ENCODE measurements around the gene DOCK4. TPM values are rescaled to one million over a fixed set of nuclear protein-coding genes. Genes with fewer than 3 reads are reported as not detected.

DOCK4 gene
- total and polyA plus RNA-seq, 4 donors: 7.2 to 48.9 (median 12.8) TPM

DNA sequence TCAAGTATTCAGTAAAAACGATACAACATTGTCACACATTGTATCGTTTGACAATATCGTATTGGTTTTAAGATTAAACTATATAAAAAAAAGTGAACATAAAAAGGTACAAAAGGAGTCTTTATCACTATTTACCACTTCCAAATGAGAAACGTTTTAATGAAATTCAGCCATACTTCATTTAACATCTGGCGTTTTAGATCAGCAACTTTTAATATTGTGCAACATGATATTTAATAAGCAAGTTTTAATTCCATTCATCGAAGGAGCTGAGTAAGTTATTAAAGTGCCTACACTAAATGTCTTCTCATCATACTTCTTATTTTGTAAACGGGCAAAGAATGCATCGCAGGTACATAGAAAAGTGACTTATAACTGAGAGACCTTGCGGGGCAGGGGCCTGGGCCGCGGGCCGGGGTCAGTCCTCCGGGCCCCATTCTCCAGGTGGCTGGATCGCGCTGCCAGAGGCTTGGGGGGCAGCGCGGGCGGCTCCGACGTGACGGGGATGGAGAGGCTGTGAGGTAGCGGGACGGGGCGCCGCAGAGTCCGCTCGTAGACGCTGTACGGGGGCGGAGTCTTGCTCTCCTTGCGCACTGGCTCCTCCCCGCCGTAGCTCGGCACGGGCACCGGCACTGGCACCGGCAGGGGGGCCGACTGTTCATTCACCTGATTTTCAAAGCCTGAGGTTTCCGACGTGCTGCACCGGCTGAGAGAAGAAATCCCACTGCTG lies 478.1 kb downstream of the DOCK4 start:
- no peak overlapping the region for H3K9ac ChIP-seq (ENCODE audit: low read depth in 1 of 2, low read length in 2 of 2)
- no peaks in the 10 kb centered on the region for H3K9me3 ChIP-seq (ENCODE audit: control insufficient read depth in 4 of 4, low read length in 3 of 4)
- no peak for DNase-seq (ENCODE audit: low spot score)
- WGBS: 92% methylated on average over 41 of the region's 41 CpGs
- H3K36me3 ChIP-seq (ENCODE audit: control insufficient read depth in 4 of 4, insufficient read depth in 3 of 4, low read depth in 1 of 4, low read length in 3 of 4): peaks cover 3 to 28% (median 19%) of the 10 kb centered on the region in 4 donors
- H3K4me1 ChIP-seq (ENCODE audit: control insufficient read depth in 4 of 4, insufficient read depth in 4 of 4, low read length in 3 of 4): no peaks in the 10 kb centered on the region
- no peak overlapping the region for H3K4me3 ChIP-seq (ENCODE audit: low read depth in 1 of 3, low read length in 3 of 3)
- H3K27me3 ChIP-seq (ENCODE audit: control insufficient read depth in 4 of 4, insufficient read depth in 4 of 4, low read length in 3 of 4): no peaks in the 10 kb centered on the region
- H3K27ac ChIP-seq (ENCODE audit: low read depth in 1 of 2, low read length in 2 of 2): no peak overlapping the region
- TF ChIP-seq GABPA (IDR thresholded peaks at IDR 0.05 in 1 of 2, conservative IDR thresholded peaks at IDR 0.05 in 1 of 2): no peak
- TF ChIP-seq SP1 (IDR thresholded peaks at IDR 0.05): no peak
- TF ChIP-seq RXRA (IDR thresholded peaks at IDR 0.05): no peak
- TF ChIP-seq YY1 (IDR thresholded peaks at IDR 0.05): no peak
- TF ChIP-seq, protein P1, sequence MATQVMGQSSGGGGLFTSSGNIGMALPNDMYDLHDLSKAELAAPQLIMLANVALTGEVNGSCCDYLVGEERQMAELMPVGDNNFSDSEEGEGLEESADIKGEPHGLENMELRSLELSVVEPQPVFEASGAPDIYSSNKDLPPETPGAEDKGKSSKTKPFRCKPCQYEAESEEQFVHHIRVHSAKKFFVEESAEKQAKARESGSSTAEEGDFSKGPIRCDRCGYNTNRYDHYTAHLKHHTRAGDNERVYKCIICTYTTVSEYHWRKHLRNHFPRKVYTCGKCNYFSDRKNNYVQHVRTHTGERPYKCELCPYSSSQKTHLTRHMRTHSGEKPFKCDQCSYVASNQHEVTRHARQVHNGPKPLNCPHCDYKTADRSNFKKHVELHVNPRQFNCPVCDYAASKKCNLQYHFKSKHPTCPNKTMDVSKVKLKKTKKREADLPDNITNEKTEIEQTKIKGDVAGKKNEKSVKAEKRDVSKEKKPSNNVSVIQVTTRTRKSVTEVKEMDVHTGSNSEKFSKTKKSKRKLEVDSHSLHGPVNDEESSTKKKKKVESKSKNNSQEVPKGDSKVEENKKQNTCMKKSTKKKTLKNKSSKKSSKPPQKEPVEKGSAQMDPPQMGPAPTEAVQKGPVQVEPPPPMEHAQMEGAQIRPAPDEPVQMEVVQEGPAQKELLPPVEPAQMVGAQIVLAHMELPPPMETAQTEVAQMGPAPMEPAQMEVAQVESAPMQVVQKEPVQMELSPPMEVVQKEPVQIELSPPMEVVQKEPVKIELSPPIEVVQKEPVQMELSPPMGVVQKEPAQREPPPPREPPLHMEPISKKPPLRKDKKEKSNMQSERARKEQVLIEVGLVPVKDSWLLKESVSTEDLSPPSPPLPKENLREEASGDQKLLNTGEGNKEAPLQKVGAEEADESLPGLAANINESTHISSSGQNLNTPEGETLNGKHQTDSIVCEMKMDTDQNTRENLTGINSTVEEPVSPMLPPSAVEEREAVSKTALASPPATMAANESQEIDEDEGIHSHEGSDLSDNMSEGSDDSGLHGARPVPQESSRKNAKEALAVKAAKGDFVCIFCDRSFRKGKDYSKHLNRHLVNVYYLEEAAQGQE (IDR thresholded peaks at IDR 0.05): no peak

DNA sequence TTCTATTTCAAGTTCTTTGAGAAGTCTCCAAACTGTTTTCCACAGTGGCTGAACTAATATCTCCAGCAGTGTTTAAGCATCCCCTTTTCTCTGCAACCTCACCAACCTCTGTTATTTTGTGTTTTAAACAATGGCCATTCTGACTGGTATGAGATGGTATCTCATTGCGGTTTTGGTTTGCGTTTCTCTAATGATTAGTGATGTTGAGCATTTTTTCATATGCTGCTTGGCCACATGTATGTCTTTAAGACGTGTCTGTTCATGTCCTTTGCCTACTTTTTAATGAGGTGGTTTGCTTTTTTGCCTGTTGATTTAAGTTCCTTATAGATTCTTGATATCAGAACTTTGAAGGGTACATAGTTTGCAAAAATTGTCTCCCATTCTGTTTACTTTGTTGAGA lies 487.3 kb downstream of the DOCK4 start:
- H3K27ac ChIP-seq (ENCODE audit: low read depth in 1 of 2, low read length in 2 of 2): no peak overlapping the region
- no peak overlapping the region for H3K4me3 ChIP-seq (ENCODE audit: low read depth in 1 of 3, low read length in 3 of 3)
- DNase-seq (ENCODE audit: low spot score): no peak
- TF ChIP-seq, protein P2, sequence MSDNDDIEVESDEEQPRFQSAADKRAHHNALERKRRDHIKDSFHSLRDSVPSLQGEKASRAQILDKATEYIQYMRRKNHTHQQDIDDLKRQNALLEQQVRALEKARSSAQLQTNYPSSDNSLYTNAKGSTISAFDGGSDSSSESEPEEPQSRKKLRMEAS (IDR thresholded peaks at IDR 0.05): no peak
- TF ChIP-seq RXRA (IDR thresholded peaks at IDR 0.05): no peak
- TF ChIP-seq JUND (IDR thresholded peaks at IDR 0.05): no peak
- TF ChIP-seq, protein P3, sequence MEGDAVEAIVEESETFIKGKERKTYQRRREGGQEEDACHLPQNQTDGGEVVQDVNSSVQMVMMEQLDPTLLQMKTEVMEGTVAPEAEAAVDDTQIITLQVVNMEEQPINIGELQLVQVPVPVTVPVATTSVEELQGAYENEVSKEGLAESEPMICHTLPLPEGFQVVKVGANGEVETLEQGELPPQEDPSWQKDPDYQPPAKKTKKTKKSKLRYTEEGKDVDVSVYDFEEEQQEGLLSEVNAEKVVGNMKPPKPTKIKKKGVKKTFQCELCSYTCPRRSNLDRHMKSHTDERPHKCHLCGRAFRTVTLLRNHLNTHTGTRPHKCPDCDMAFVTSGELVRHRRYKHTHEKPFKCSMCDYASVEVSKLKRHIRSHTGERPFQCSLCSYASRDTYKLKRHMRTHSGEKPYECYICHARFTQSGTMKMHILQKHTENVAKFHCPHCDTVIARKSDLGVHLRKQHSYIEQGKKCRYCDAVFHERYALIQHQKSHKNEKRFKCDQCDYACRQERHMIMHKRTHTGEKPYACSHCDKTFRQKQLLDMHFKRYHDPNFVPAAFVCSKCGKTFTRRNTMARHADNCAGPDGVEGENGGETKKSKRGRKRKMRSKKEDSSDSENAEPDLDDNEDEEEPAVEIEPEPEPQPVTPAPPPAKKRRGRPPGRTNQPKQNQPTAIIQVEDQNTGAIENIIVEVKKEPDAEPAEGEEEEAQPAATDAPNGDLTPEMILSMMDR (IDR thresholded peaks at IDR 0.05; ENCODE audit: low read depth, low read length, missing input control): no peak
- no peaks in the 10 kb centered on the region for H3K27me3 ChIP-seq (ENCODE audit: control insufficient read depth in 4 of 4, insufficient read depth in 4 of 4, low read length in 3 of 4)
- whole genome bisulfite sequencing: 92% methylated on average over 3 of the region's 3 CpGs
- no peak overlapping the region for H3K9ac ChIP-seq (ENCODE audit: low read depth in 1 of 2, low read length in 2 of 2)
- H3K4me1 ChIP-seq (ENCODE audit: control insufficient read depth in 4 of 4, insufficient read depth in 4 of 4, low read length in 3 of 4): no peaks in the 10 kb centered on the region
- H3K36me3 ChIP-seq (ENCODE audit: control insufficient read depth in 4 of 4, insufficient read depth in 3 of 4, low read depth in 1 of 4, low read length in 3 of 4): no peaks in the 10 kb centered on the region
- peaks cover 0 to 3% (median 1%) of the 10 kb centered on the region in 4 donors for H3K9me3 ChIP-seq (ENCODE audit: control insufficient read depth in 4 of 4, low read length in 3 of 4)

DNA sequence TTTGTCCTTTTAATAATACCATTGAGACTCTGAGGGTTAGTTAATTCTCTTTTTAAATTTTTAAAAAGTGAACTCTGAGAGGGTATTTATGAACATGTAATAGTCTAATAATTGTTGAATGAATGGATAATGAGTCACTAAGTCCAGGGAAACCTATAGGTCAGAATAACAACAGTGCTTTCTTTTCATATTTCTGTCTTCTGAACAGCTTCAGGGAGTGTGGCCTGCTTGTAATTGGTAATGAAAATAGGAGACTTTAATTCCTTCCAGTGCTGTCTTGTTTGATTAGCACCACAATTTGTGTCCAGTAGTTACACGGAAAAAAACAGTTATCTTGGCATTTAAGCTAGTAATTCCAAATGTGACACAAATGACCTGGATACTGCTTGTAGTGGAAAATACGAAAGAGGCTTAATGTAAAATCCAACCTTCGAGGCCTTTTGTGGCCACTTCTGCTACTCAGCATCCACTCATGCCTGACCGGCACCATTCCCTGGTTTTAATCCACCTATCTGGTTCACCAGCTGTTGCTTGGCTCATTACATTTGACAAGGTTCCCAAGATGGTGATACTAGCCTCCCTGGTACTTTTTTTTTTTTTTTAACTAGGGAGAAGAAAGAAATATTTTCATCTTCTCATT lies 494.7 kb downstream of the DOCK4 start:
- DNase-seq (ENCODE audit: low spot score): no peak
- Histone ChIP-seq H3K27ac (ENCODE audit: low read depth in 1 of 2, low read length in 2 of 2) (no peak overlapping the region), H3K9ac (ENCODE audit: low read depth in 1 of 2, low read length in 2 of 2) (no peak overlapping the region), H3K27me3 (ENCODE audit: control insufficient read depth in 4 of 4, insufficient read depth in 4 of 4, low read length in 3 of 4) (no peaks in the 10 kb centered on the region), H3K9me3 (ENCODE audit: control insufficient read depth in 4 of 4, low read length in 3 of 4) (peaks cover 0 to 1% (median 0%) of the 10 kb centered on the region in 4 donors), H3K4me1 (ENCODE audit: control insufficient read depth in 4 of 4, insufficient read depth in 4 of 4, low read length in 3 of 4) (no peaks in the 10 kb centered on the region), H3K4me3 (ENCODE audit: low read depth in 1 of 3, low read length in 3 of 3) (no peak overlapping the region), H3K36me3 (ENCODE audit: control insufficient read depth in 4 of 4, insufficient read depth in 3 of 4, low read depth in 1 of 4, low read length in 3 of 4) (no peaks in the 10 kb centered on the region)
- TF ChIP-seq HNF4A (conservative IDR thresholded peaks at IDR 0.05): no peak
- TF ChIP-seq EGR1 (IDR thresholded peaks at IDR 0.05; ENCODE audit: low read depth in 2 of 2): no peak
- TF ChIP-seq HNF4G (IDR thresholded peaks at IDR 0.05): no peak
- TF ChIP-seq, protein P3 (IDR thresholded peaks at IDR 0.05; ENCODE audit: low read depth, low read length, missing input control): no peak
- TF ChIP-seq, protein P4, sequence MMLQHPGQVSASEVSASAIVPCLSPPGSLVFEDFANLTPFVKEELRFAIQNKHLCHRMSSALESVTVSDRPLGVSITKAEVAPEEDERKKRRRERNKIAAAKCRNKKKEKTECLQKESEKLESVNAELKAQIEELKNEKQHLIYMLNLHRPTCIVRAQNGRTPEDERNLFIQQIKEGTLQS (IDR thresholded peaks at IDR 0.05): no peak
- no peak for TF ChIP-seq NR2F2 (IDR thresholded peaks at IDR 0.05)
- 91% methylated on average over 4 of the region's 4 CpGs for whole genome bisulfite sequencing

All from liver (tissue), 9 donors.